ENCODE data around the gene GCC2.
"Not testable (repeated sequence)": the region's sequence is repeated elsewhere in the genome, so short reads cannot be mapped to it uniquely, and the experiment has no call there.

The GCC2 gene

DNA sequence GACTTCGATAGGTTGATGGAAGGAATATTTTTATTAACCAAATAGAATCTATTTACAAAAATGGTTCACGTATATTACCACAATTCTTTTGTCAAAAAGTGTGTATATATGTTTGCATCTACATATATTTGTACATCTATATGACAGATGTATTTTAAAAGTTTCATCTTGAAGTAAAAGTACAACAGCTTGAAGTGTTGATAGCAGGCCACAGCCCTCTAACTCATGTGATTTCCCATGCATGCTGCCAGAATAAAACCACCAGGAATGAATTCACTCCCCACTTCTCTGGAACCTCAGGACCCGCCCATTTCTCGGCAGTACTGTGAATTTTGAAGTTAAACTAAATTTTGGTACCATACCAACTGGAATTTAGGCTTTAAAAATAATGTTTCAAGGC is 58.6 kb downstream of the GCC2 start:
- not testable (repeated sequence) for H3K27me3 ChIP-seq (ENCODE audit: control insufficient read depth in 2 of 2, insufficient read depth in 2 of 2, low read length in 2 of 2); H3K27ac ChIP-seq (ENCODE audit: low read depth in 2 of 2, low read length in 2 of 2); H3K9ac ChIP-seq (ENCODE audit: low read depth in 1 of 2, low read length in 2 of 2); H3K9me3 ChIP-seq (ENCODE audit: control insufficient read depth in 2 of 2, low read length in 2 of 2); H3K36me3 ChIP-seq (ENCODE audit: control insufficient read depth in 2 of 2, insufficient read depth in 2 of 2, low read length in 2 of 2); H3K4me3 ChIP-seq (ENCODE audit: low read length in 2 of 2); H3K4me1 ChIP-seq (ENCODE audit: control insufficient read depth in 2 of 2, insufficient read depth in 2 of 2, low read length in 2 of 2)

DNA sequence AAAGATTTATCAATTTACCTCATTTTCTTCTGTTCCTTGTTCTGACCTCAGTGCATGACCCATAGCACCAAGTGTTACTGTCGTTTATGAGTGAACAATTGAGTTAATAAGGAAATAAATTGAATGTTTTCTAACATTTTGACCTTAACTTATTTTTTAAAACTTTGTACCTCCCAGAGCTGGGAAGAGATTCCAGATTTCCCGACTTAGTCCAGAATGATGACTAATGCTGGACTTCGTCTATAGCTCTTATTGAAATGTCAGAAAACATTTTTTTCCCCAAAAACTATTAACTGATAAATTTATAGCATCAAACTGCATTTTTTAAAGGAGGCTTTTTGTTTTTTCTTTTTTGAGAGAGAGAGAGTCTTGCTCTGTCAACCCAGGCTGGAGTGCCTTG is 63.4 kb downstream of the GCC2 start:
- not testable (repeated sequence) for H3K4me3 ChIP-seq (ENCODE audit: low read length in 2 of 2); H3K9me3 ChIP-seq (ENCODE audit: control insufficient read depth in 2 of 2, low read length in 2 of 2); H3K36me3 ChIP-seq (ENCODE audit: control insufficient read depth in 2 of 2, insufficient read depth in 2 of 2, low read length in 2 of 2); H3K4me1 ChIP-seq (ENCODE audit: control insufficient read depth in 2 of 2, insufficient read depth in 2 of 2, low read length in 2 of 2); H3K9ac ChIP-seq (ENCODE audit: low read depth in 1 of 2, low read length in 2 of 2); H3K27me3 ChIP-seq (ENCODE audit: control insufficient read depth in 2 of 2, insufficient read depth in 2 of 2, low read length in 2 of 2); H3K27ac ChIP-seq (ENCODE audit: low read depth in 2 of 2, low read length in 2 of 2)

DNA sequence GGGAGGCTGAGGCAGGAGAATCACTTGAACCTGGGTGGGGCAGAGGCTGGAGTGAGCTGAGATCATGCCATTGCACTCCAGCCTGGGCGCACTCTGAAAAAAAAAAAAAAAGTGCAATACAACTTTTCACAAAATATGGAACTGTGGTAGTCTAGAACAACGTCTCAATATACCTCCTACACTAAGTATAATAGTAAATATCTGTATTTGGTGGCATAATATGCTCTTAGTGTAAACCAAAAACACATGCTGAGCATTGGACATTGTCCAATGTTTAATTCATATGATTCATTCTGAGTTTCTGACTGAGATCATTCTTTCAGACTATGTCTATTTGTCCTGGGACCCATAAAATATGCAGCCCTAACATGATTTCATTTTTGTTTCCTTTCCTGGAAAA is 65.5 kb downstream of the GCC2 start:
- not testable (repeated sequence) for H3K27ac ChIP-seq (ENCODE audit: low read depth in 2 of 2, low read length in 2 of 2); H3K4me1 ChIP-seq (ENCODE audit: control insufficient read depth in 2 of 2, insufficient read depth in 2 of 2, low read length in 2 of 2); H3K9ac ChIP-seq (ENCODE audit: low read depth in 1 of 2, low read length in 2 of 2); H3K36me3 ChIP-seq (ENCODE audit: control insufficient read depth in 2 of 2, insufficient read depth in 2 of 2, low read length in 2 of 2); H3K27me3 ChIP-seq (ENCODE audit: control insufficient read depth in 2 of 2, insufficient read depth in 2 of 2, low read length in 2 of 2); H3K9me3 ChIP-seq (ENCODE audit: control insufficient read depth in 2 of 2, low read length in 2 of 2); H3K4me3 ChIP-seq (ENCODE audit: low read length in 2 of 2)

DNA sequence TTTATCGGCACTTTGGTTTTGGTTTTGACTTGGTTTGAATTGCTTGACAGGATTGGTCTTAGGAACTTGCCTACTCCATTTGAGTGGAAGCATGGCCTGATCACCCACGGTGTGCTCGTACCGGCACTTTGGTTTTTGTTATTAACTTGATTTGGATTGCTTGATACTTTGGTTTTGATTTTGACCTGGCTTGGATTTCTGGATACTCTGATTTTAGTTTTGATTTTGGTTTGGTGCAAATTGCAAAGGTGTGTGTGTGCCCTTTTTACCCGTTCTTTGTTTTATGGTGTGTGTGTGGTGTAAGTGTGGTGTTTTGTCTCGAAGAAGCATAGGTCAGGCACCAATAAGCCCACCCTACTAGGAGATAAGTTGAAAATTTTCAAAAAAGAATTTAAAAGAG is 75.7 kb downstream of the GCC2 start:
- not testable (repeated sequence) for H3K4me1 ChIP-seq (ENCODE audit: control insufficient read depth in 2 of 2, insufficient read depth in 2 of 2, low read length in 2 of 2); H3K9ac ChIP-seq (ENCODE audit: low read depth in 1 of 2, low read length in 2 of 2); H3K9me3 ChIP-seq (ENCODE audit: control insufficient read depth in 2 of 2, low read length in 2 of 2); H3K27ac ChIP-seq (ENCODE audit: low read depth in 2 of 2, low read length in 2 of 2); H3K27me3 ChIP-seq (ENCODE audit: control insufficient read depth in 2 of 2, insufficient read depth in 2 of 2, low read length in 2 of 2); H3K4me3 ChIP-seq (ENCODE audit: low read length in 2 of 2); H3K36me3 ChIP-seq (ENCODE audit: control insufficient read depth in 2 of 2, insufficient read depth in 2 of 2, low read length in 2 of 2)

DNA sequence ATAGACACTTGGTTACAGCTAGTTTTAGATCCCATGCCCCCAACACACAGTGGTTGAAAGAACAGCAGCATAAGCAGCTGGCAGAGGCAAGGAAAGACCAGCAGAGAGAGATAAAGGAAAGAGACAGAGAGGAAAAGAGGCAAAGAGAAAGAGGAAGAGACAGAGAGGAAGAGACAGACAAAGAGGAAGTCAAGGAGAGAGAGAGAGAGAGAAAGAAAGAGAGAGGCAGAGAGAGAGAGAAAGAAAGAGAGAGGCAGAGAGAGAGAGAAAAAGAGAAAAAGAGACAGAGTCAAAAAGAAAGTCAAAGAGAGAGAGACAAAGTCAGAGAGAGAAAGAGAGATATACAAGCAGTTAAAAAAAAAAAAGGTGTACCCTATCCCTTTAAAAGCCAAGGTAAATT is 76.3 kb downstream of the GCC2 start:
- H3K9me3 ChIP-seq (ENCODE audit: control insufficient read depth in 2 of 2, low read length in 2 of 2); H3K4me1 ChIP-seq (ENCODE audit: control insufficient read depth in 2 of 2, insufficient read depth in 2 of 2, low read length in 2 of 2); H3K9ac ChIP-seq (ENCODE audit: low read depth in 1 of 2, low read length in 2 of 2); H3K27me3 ChIP-seq (ENCODE audit: control insufficient read depth in 2 of 2, insufficient read depth in 2 of 2, low read length in 2 of 2); H3K4me3 ChIP-seq (ENCODE audit: low read length in 2 of 2); H3K27ac ChIP-seq (ENCODE audit: low read depth in 2 of 2, low read length in 2 of 2); H3K36me3 ChIP-seq (ENCODE audit: control insufficient read depth in 2 of 2, insufficient read depth in 2 of 2, low read length in 2 of 2): not testable (repeated sequence)

DNA sequence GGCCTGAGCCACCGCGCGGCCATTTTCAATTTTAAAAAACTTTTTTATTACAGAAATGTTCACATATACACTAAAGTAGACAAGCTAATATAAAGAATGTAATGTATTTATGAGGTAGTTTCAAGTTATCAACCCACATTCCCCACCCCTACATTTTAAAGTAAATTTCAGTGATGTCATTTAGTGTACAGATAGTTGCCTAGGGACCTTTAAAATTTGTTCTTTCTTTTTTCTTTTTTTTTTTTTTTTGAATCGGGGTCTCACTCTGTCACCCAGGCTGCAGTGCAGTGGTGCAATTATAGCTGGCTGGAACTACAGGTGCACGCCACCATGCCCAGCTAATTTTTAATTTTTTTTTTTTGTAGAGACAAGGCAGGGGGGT is 82.7 kb downstream of the GCC2 start:
- Histone ChIP-seq H3K9ac (ENCODE audit: low read depth in 1 of 2, low read length in 2 of 2) (no peak overlapping the region), H3K27me3 (ENCODE audit: control insufficient read depth in 2 of 2, insufficient read depth in 2 of 2, low read length in 2 of 2) (no peaks in the 10 kb centered on the region), H3K9me3 (ENCODE audit: control insufficient read depth in 2 of 2, low read length in 2 of 2) (no peaks in the 10 kb centered on the region), H3K36me3 (ENCODE audit: control insufficient read depth in 2 of 2, insufficient read depth in 2 of 2, low read length in 2 of 2) (no peaks in the 10 kb centered on the region), H3K4me1 (ENCODE audit: control insufficient read depth in 2 of 2, insufficient read depth in 2 of 2, low read length in 2 of 2) (peaks cover 5 to 6% of the 10 kb centered on the region in 2 donors), H3K4me3 (ENCODE audit: low read length in 2 of 2) (no peak overlapping the region), H3K27ac (ENCODE audit: low read depth in 2 of 2, low read length in 2 of 2) (no peak overlapping the region)

DNA sequence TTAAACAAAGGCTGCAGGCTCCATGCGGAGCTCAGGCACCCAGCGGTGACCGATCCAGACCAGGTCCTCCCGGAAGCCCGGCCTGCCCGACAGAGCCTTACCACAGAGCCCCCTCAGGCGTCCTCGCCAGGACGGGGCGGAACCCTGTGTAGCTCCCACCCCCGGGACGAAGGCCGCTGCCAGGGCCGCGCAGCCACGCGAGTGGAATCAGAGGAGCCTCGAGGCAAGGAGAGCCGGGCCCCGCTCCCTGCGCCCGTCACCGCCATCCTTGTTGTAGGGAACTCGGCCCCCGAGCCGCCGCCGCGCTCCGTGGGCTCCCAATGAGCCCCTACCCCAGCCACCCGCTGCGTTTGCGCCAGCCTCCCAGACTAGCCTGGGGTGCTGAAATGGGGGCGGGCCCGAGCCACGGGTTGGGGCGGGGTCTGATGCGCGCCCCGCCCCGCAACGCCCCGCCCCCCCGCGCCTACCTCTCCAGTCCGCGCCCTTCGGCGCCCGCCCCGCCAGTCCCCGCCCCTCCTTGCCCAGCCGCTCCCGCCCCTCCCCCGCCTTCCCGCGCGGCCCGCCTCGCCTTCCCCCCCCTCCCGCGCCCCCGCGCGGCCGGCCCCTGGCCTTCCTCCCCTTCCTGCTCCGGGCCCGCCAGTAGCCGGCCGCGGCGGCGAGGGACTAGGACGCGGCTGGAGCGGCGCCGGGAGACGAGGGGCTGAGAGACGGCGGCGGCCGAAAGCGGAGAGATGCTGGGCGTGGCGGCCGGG is 85.0 kb downstream of the GCC2 start, which contains the start of gene LIMS1:
TSS of gene LIMS1 (plus strand) at position 639 of the 752 bp plus-strand sequence. CDS start at position 732, 93 bp downstream.
- Histone ChIP-seq H3K36me3 (ENCODE audit: control insufficient read depth in 2 of 2, insufficient read depth in 2 of 2, low read length in 2 of 2) (no peaks in the 10 kb centered on the region), H3K4me3 (ENCODE audit: low read length in 2 of 2) (peak within 1 kb of the TSS; percentile 84 to 95), H3K27ac (ENCODE audit: low read depth in 2 of 2, low read length in 2 of 2) (peak within 1 kb of the TSS; percentile 94), H3K4me1 (ENCODE audit: control insufficient read depth in 2 of 2, insufficient read depth in 2 of 2, low read length in 2 of 2) (peaks cover 8 to 10% of the 10 kb centered on the region in 2 donors), H3K9me3 (ENCODE audit: control insufficient read depth in 2 of 2, low read length in 2 of 2) (no peaks in the 10 kb centered on the region), H3K9ac (ENCODE audit: low read depth in 1 of 2, low read length in 2 of 2) (peak within 1 kb of the TSS; percentile 91 to 95), H3K27me3 (ENCODE audit: control insufficient read depth in 2 of 2, insufficient read depth in 2 of 2, low read length in 2 of 2) (no peaks in the 10 kb centered on the region)

DNA sequence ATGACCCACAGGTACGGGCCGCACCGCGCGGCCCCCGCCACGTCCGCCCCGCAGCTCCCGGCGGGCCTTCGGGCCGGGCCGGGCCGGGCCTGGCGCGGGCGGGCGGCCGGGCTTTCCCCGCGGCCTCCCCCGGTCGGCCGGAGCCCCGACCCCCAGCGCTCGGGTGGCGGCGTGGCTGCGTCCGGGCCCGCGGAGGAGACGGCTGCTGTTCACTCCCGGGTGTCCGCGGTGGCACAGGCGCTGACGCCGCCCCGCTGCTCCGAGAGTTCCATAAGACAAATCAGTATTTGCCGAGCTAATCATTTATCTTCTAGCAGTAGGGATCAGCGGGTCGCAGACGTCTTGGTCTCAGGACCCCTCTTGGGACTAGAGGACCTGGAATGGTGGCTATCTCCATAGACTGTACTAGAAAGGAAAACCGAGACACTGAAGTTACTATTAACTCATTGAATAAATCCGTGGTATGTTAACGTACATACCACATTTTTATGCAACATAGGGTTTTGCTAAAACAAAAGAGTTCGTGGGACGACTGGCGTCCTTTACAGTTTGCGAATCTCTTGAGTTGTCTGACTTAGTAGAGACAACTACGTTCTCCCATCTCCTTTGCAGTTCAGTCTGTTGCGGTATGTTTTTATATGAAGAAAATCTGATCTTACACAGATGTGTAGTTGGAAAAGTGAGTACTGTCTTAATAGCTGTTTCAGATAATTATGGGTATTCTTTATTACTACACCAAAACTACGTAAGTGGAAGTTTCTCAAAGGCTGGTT is 85.8 kb downstream of the GCC2 start:
- Histone ChIP-seq H3K27ac (ENCODE audit: low read depth in 2 of 2, low read length in 2 of 2) (peak overlapping the region; percentile 81 to 83), H3K9ac (ENCODE audit: low read depth in 1 of 2, low read length in 2 of 2) (peak overlapping the region; percentile 74 to 88), H3K9me3 (ENCODE audit: control insufficient read depth in 2 of 2, low read length in 2 of 2) (no peaks in the 10 kb centered on the region), H3K4me3 (ENCODE audit: low read length in 2 of 2) (peak overlapping the region; percentile 72 to 95), H3K4me1 (ENCODE audit: control insufficient read depth in 2 of 2, insufficient read depth in 2 of 2, low read length in 2 of 2) (peaks cover 8 to 10% of the 10 kb centered on the region in 2 donors), H3K36me3 (ENCODE audit: control insufficient read depth in 2 of 2, insufficient read depth in 2 of 2, low read length in 2 of 2) (no peaks in the 10 kb centered on the region), H3K27me3 (ENCODE audit: control insufficient read depth in 2 of 2, insufficient read depth in 2 of 2, low read length in 2 of 2) (no peaks in the 10 kb centered on the region)

DNA sequence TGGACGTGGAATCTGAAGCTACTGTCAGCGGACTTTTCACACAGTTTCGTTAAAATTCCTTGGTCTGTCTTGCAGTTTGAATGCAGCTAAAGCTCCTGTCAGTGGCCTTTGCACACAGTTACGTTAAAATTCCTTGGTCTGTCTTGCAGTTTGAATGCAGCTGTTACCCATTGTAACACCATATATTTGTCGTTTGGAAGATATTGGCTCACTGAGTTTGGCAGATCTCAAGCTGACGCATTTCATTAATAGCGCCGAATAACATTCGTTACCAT is 86.3 kb downstream of the GCC2 start:
- Histone ChIP-seq H3K4me1 (ENCODE audit: control insufficient read depth in 2 of 2, insufficient read depth in 2 of 2, low read length in 2 of 2) (peaks cover 8 to 10% of the 10 kb centered on the region in 2 donors), H3K27ac (ENCODE audit: low read depth in 2 of 2, low read length in 2 of 2) (peak overlapping the region; percentile 81 to 83), H3K27me3 (ENCODE audit: control insufficient read depth in 2 of 2, insufficient read depth in 2 of 2, low read length in 2 of 2) (no peaks in the 10 kb centered on the region), H3K4me3 (ENCODE audit: low read length in 2 of 2) (peak overlapping the region; percentile 72 to 95), H3K36me3 (ENCODE audit: control insufficient read depth in 2 of 2, insufficient read depth in 2 of 2, low read length in 2 of 2) (no peaks in the 10 kb centered on the region), H3K9ac (ENCODE audit: low read depth in 1 of 2, low read length in 2 of 2) (peak overlapping the region; percentile 74 to 88), H3K9me3 (ENCODE audit: control insufficient read depth in 2 of 2, low read length in 2 of 2) (no peaks in the 10 kb centered on the region)

DNA sequence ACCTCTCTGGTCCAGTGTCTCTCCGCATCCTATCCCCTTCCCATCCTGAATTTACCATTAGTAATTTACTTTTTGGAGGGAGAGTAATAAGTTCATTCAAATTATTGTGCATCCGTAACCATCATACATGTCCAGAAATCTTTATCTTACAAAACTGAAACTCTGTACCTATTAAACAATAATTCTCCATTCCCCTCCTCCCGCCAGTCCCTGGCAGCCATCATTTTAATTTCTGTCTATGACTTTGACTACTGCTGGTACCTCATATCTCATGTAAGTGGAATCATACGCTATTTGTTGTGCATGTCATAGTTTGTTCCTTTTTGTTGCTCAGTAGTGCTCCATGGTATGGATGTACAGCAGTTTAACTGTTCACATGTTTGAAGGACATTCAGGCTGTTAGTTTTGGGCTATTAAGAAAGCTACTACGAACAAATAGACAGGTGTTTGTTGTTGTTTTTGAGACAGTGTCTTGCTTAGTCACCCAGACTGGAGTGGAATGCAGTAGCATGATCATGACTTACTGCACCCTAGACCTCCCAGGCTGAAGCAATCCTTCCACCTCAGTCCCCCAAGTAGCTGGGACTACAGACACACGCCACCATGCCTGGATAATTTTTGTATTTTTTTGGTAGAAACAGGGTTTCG is 87.3 kb downstream of the GCC2 start:
- H3K27me3 ChIP-seq (ENCODE audit: control insufficient read depth in 2 of 2, insufficient read depth in 2 of 2, low read length in 2 of 2): no peaks in the 10 kb centered on the region
- H3K4me1 ChIP-seq (ENCODE audit: control insufficient read depth in 2 of 2, insufficient read depth in 2 of 2, low read length in 2 of 2): peaks cover 10 to 13% of the 10 kb centered on the region in 2 donors
- H3K27ac ChIP-seq (ENCODE audit: low read depth in 2 of 2, low read length in 2 of 2): no peak overlapping the region
- H3K9me3 ChIP-seq (ENCODE audit: control insufficient read depth in 2 of 2, low read length in 2 of 2): no peaks in the 10 kb centered on the region
- H3K4me3 ChIP-seq (ENCODE audit: low read length in 2 of 2): peak overlapping the region in 1 of 2 donors; percentile 95
- H3K36me3 ChIP-seq (ENCODE audit: control insufficient read depth in 2 of 2, insufficient read depth in 2 of 2, low read length in 2 of 2): no peaks in the 10 kb centered on the region
- H3K9ac ChIP-seq (ENCODE audit: low read depth in 1 of 2, low read length in 2 of 2): peak overlapping the region; percentile 17 to 74
